DMS114 treated with DMSO at 0.1 percent for 48 hours (cell line): ENCODE results near the gene NOL4L.
"Not testable (repeated sequence)": the region's sequence is repeated elsewhere in the genome, so short reads cannot be mapped to it uniquely, and the experiment has no call there.

Experiments
- DNase-seq: peaks from one replicate; lab custom pipeline; 2025; ENCODE audit not compliant: unreplicated experiment; lab: John Stamatoyannopoulos, UW

NOL4L gene

DNA sequence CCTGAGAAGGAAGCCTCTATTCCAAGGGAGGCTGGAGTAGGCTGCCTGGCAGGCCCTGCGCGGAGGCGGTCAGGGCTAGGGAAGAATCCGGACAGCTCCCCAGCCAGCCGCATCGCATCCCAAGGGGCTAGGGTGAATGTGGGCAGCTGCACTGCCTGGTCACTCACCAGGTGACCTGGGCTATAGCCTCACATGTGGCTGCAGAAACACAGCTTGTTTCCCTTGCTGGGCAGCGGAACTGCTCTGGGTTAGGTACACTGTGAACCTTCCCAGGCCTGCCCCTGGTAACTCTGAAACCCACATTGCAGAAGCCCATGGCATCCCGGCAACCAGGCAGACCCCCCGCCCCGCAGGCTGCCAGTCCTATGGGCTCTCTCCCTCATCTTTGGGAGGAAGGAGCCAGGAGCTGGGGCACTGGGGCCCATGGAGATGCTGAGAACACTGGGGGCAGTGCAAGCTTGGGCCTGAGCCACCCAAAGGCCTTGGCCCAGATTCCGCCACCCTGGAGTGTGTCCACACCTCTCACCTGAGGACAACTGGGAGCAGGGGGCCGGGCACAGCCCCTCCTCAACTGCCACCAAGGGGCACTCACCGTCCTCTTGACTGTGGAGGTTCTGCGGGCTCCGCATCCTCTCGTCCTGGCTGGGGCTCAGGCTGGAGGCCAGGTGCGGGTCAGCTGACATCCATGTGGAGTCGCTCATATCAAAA is 111.0 kb downstream of the NOL4L start:
- no peak for DNase-seq

DNA sequence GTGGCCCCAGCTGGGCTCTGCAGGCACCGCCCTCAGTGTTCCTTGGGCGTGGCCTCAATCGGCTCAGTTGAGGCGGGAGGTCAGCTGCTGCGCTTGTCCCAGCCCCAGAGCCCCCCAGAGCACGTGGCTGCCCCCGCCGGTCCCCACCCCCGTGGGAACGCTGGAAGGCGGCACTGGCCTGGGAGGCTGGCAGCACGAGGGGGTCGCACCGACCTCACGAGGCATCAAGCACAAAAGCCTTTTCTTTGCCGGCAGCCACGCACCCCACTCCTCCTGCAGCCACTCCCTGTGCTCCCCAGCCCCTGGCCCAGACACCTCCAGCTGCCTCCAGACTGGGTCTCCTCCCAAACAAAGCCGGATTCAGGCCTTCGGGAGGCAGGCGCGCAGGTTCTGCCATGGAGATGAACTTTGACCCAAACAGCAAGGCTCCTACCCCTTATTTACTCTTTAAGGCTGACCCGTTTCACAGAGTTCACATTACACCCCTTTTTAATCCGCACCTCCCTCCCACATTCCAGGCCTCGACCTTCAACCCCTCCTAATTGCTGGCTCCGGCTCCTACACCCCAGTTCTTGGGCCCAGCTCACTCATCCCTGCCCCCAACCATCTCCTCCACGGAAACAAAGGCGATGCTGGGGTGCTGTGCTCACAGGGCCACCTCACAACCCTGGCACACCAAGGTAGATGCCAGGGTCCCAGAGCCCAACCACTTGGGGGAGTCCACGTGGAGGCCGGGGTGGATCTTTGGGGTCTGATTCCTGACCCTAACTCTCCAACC is 111.7 kb downstream of the NOL4L start:
- DNase-seq = no peak

DNA sequence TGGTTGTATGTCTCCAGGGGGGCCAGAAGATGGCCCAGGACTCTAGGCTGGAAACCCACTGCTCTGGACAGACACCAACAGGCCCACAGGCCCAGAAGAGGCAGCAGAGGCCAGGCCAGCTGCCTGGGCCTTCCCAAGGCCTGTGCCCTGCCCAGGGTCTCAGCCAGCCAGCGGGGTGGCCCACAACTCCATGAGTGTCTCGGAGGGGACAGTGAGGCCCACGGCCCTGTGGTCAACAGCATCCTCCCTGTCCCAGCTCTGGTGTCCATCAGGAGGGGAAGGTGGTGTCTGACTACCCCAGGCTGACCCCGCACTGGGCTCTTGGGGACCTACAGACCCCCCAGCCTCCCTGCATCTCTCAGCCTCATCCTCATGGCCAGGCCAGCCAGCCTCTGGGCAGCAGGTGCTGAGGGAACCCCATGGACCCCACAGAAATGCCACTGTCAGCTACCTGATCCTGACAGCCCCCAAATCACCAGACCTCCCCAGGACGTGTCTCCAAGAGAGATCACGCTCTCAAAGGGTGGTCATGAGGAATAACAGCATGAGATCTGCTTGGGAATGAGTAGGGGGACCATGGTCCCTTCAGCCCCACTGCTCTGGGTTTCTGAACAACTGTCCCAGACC is 112.4 kb downstream of the NOL4L start:
- no peak for DNase-seq

- no peak for DNase-seq
These were observed 114.2 kb downstream of the NOL4L start for GRCh38 chr20:32470940-32471339.

DNA sequence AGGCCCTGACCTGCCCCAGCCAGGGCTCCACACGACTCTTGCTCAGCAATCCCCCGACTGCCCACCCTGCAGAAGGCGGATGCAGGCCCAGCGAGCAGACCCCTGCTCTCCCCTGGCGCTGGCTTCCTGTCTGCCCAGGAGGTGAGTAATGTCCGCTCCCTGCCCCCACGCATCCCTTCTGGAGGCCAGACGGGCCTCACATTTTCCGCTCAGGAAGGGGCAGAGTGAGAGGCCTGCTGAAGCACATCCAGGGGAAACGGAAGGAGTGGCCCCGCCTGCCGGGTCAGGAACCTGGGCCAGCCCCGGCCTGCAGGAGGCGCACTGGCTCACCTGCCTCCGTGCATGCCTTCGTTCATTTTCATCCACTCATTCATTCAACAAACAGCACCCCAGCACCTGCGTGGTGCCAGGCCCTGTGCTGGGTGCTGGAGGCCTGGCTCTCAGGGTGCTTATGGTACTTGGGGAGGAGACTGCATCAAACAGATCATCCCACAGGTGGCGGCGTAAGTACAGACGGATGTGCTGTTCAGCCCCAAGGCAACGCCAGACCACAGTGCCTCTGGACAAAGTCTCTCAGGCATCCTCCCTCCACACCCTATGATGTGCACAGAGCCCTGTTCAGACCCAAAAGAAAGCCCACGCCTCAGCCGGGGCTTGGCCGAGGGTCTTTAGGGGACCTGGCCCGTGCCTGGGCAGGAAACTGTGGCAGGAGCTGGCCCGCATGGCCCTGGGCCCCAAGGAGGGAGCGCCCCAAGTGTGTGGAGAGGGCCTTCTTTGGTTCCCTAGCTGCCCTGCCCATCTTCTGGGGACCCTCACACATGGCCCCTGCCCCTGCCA is 114.9 kb downstream of the NOL4L start:
- DNase-seq = peak; percentile 19

DNA sequence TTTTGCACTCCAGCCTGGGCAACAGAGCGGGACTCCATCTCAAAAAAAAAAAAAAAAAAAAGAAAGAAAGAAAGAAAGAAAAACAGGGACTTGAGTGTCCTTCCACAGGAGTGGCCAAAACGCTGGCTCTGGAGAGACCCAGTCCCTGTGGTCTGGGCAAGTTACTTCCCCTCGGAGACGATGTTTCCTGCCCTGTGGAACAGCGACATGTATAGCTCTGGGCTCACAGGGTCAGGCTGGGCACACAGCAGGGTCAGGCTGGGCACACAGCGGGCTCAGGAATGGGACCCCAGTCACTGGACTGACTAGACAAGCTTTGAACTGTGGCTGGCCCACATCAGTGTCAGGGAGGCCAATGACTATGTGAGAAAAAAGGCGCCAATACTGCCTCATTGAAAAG is 116.3 kb downstream of the NOL4L start:
- no peak for DNase-seq

DNA sequence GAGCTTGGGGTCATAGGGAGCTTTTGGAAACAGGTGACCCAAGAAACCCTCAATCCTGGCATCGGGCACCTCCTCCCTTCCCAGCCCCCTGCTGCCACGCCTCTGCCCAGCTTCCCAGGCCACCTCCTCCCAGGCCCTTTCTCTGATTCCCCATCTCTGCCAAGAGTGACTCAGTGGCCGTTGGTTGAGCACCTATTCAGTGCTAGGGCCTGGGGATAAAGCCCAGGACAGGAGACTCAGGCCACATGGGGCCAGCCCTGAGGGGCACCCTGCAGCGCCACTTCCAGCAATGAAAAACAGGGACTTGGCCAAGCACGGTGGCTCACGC is 116.9 kb downstream of the NOL4L start:
- no peak for DNase-seq

GRCh38 chr20:32467506-32468312 is 117.4 kb downstream of the NOL4L start:
- no peak for DNase-seq

- no peak for DNase-seq
These were observed 118.2 kb downstream of the NOL4L start for GRCh38 chr20:32466739-32467505.

GRCh38 chr20:32465901-32466675 is 119.0 kb downstream of the NOL4L start:
- not testable (repeated sequence) for DNase-seq

DNA sequence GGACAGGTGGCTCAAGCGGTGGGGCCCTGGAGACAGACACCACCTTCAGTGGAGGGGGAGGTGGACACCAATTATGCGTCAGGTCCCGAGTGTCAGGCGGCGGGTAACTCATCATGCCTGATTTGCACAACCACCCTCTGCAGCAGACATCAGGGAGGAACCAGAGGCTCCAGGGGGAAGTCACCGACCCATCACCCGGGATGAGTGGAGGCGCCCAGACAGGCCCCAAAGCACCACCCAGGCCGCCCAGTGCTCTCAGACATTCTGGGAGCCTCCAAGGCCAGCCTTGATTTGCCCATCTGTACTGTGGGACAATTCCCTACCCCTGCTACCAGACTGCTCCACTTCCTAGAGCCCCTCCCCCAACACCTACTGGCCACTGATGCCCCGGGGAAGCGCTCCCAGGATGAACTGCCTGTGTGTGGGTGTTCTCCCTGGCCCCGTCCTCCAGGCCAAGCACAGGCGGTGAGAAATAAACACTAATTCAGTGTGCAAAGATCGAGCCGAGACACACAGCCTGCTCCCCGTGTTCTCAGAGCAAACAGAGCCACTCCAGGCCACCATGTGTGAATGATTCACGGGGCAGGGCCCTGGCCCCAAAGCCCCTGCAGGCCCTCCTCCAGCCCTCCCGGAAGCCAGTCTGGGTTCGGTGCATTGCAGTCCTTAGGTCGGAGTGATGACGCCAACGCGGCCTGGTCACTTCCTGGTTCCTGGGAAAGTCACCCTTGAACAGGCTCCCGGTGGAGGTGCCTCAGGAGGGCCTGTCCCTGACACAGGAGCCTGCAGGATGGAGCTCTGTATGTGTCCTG is 119.8 kb downstream of the NOL4L start:
- DNase-seq = no peak

GRCh38 chr20:32464401-32465091 is 120.6 kb downstream of the NOL4L start:
- DNase-seq = no peak

GRCh38 chr20:32463642-32464400 is 121.3 kb downstream of the NOL4L start:
- DNase-seq = no peak

DNA sequence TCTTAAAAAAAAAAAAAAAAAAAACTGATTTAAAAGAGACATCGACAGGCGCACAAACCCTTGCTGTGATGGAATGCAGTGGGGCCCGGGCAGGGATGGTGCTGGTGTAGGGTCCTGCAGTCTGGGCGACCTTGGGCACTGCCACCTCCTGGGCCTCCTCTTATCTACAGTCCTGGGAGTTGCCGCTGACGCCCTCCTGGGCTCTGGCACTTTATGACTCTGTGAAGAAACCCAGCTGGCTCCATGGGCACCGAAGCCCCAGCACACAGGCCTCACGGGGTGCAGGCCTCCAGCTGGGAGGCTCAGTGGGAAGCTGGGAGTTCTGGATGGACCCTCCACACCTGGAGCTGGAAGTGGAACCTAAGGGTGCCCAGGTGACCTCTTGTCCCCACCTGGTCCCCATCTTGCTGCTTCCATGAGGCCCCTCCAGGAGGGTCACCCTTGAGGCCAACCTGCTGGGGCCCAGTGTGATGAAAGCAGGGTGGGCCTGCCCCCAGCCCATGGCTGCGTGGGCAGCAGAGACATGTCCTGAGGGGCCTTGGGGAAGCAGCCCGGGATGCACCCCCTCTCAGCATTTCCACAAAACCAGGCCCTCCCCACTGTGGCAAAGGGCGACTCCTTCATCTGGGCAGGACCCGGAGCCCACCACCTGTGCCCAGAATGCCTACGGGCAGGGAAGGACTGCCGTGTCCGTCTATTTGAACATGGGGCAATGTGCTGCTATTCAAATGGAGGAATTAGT is 122.1 kb downstream of the NOL4L start:
- DNase-seq = no peak

- DNase-seq = no peak
These were observed 123.1 kb downstream of the NOL4L start for GRCh38 chr20:32461836-32462600.
